Inferior parietal cortex (tissue), 1 donor: ENCODE results near the gene PIM1.
A peak's percentile ranks its signal among the peaks of the same experiment; 100 is the strongest.
"Not testable (repeated sequence)": the region's sequence is repeated elsewhere in the genome, so short reads cannot be mapped to it uniquely, and the experiment has no call there.

ENCODE experiments used
- DNase-seq: peaks from one replicate; pipeline ENCODE4 v3.0.0-alpha.2; 2016; ENCODE audit errors: extremely low spot score

Gene PIM1

GRCh38 chr6:37171201-37171969, 1.4 kb downstream of the PIM1 start:
- DNase-seq, result no peak

- DNase-seq, result peak; percentile 97
Observed at GRCh38 chr6:37171970-37172812, 2.2 kb downstream of the PIM1 start.

GRCh38 chr6:37172912-37173492, 3.0 kb downstream of the PIM1 start:
- DNase-seq, result no peak

- no peak for DNase-seq
Observed at GRCh38 chr6:37173493-37174195, 3.7 kb downstream of the PIM1 start.

- no peak for DNase-seq
Observed at GRCh38 chr6:37174196-37174514, 4.2 kb downstream of the PIM1 start.

GRCh38 chr6:37174515-37175331, 4.8 kb downstream of the PIM1 start:
- DNase-seq, result no peak

- no peak for DNase-seq
Observed at GRCh38 chr6:37175332-37176267, 5.6 kb downstream of the PIM1 start.

GRCh38 chr6:37176268-37177076, 6.5 kb downstream of the PIM1 start:
- DNase-seq, result no peak

- no peak for DNase-seq
Observed at GRCh38 chr6:37177077-37177934, 7.4 kb downstream of the PIM1 start.

GRCh38 chr6:37177935-37178517, 8.1 kb downstream of the PIM1 start:
- DNase-seq, result no peak

GRCh38 chr6:37180075-37180474, 10.1 kb downstream of the PIM1 start:
- DNase-seq, result no peak

- not testable (repeated sequence) for DNase-seq
Observed at GRCh38 chr6:37180610-37181009, 10.7 kb downstream of the PIM1 start.

- peak; percentile 58 for DNase-seq
Observed at GRCh38 chr6:37182736-37183590, 13.0 kb downstream of the PIM1 start.

- not testable (repeated sequence) for DNase-seq
Observed at GRCh38 chr6:37185949-37186720, 16.2 kb downstream of the PIM1 start.

GRCh38 chr6:37187321-37188022, 17.5 kb downstream of the PIM1 start:
- DNase-seq, result no peak
